ENCODE data around the gene MTHFR. TPM values are rescaled to one million over a fixed set of nuclear protein-coding genes. Genes with fewer than 3 reads are reported as not detected.

Gene MTHFR
- total and polyA plus RNA-seq, 3 experiments from 2014 or later, result 10.0 to 16.3 (median 13.5) TPM

DNA sequence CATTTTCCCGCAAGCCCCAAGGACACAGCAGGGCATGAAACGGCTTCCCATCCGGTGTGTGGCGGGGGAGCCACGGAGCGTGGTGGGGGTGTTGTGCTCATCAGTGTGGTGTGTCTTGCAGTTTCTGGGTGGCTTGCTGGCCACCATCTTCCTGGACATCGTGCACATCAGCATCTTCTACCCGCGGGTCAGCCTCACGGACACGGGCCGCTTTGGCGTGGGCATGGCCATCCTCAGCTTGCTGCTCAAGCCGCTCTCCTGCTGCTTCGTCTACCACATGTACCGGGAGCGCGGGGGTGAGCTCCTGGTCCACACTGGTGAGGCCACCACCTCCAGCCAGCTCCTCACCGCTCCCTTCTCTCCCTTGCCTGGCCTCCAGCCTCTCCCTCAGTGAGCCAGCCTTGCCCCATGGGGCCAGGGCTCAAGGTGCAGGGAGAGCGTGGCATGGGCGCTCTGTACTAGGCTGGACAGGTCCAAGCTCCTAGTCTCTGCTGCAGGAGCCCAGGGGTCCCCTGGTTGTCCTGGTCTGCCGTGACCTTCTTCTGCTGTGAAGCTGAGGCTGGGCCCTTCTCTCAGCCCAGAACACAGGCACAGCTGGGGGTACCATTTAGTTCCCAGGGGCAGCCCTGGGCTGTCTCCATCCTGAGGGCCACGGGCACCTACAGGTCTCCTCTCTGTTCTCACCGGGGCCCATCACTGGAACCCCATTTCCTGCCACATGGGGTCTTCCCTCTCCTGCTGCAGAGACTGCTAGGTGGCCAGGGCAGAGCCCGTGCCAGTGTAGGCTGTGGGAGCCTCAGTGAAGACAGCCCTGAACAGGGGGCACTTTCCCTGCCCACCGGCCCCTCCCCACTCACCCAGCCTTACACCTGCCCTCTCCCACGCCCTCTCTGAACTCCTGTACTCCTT, 57.2 kb downstream of the MTHFR start:
- POLR2A ChIA-PET, result no interaction called here
- Mint-ChIP-seq H3K4me1 (peaks cover 15 to 25% (median 15%) of the 10 kb centered on the region in 3 donors), H3K9me3 (no peaks in the 10 kb centered on the region), H3K27ac (peak overlapping the region in 6 of 8 donors; percentile 36 to 89 (median 69)), H3K27me3 (no peaks in the 10 kb centered on the region), H3K36me3 (peaks cover 8 to 56% (median 8%) of the 10 kb centered on the region in 3 donors), H3K4me3 (peak overlapping the region in 2 of 7 donors; percentile 41 to 54)
- H3K4me3 ChIP-seq (ENCODE audit: low read length), result no peak overlapping the region
- no peaks in the 10 kb centered on the region for H3K9me3 ChIP-seq (ENCODE audit: low read length)
- no peak for DNase-seq
- no peaks in the 10 kb centered on the region for H3K27me3 ChIP-seq (ENCODE audit: insufficient read depth, low read length, poor library complexity, severe bottlenecking)
- peaks cover 8% of the 10 kb centered on the region for H3K4me1 ChIP-seq (ENCODE audit: insufficient read depth, low read length)
- peaks cover 6% of the 10 kb centered on the region for H3K36me3 ChIP-seq (ENCODE audit: insufficient read depth, low read length)
- H3K27ac ChIP-seq (ENCODE audit: low read depth, low read length), result no peak overlapping the region
- CTCF ChIA-PET, result no interaction called here

- ChIA-PET POLR2A (no interaction called here), CTCF (no interaction called here)
- H3K9me3 Mint-ChIP-seq, result no peaks in the 10 kb centered on the region
- Histone ChIP-seq H3K27me3 (ENCODE audit: insufficient read depth, low read length, poor library complexity, severe bottlenecking) (no peaks in the 10 kb centered on the region), H3K9me3 (ENCODE audit: low read length) (no peaks in the 10 kb centered on the region), H3K4me1 (ENCODE audit: insufficient read depth, low read length) (peaks cover 16% of the 10 kb centered on the region), H3K27ac (ENCODE audit: low read depth, low read length) (no peak overlapping the region), H3K36me3 (ENCODE audit: insufficient read depth, low read length) (peaks cover 6% of the 10 kb centered on the region), H3K4me3 (ENCODE audit: low read length) (no peak overlapping the region)
- DNase-seq, result no peak
- H3K4me1 Mint-ChIP-seq, result peaks cover 23 to 29% (median 24%) of the 10 kb centered on the region in 3 donors
- no peaks in the 10 kb centered on the region for H3K27me3 Mint-ChIP-seq
- H3K36me3 Mint-ChIP-seq, result peaks cover 8 to 56% (median 8%) of the 10 kb centered on the region in 3 donors
- H3K27ac Mint-ChIP-seq, result peak overlapping the region in 2 of 8 donors; percentile 15 to 64
- peak overlapping the region in 1 of 7 donors; percentile 72 for H3K4me3 Mint-ChIP-seq
Measured at GRCh38 chr1:11746795-11747487, 58.8 kb downstream of the MTHFR start.

DNA sequence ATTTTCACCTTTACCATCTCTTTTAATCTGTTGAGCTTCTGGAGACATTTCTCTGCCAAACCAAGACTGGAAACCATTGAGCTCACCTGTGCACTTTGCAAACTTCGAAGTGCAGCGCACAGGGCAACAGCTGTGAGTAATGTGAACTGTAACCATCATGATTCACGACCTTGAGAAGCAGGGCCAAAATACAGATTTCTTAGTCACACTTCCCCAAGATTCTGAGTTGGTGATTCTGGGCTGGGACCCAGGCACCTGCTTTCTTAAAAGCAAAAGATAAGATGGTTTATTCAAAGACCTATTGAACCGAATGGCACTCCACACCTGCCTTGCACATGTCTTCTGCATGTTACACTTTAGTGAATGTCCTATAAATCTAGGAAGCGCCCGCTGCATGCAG, 59.7 kb downstream of the MTHFR start:
- peak overlapping the region in 1 of 8 donors; percentile 17 for H3K27ac Mint-ChIP-seq
- H3K9me3 Mint-ChIP-seq, result no peaks in the 10 kb centered on the region
- H3K4me1 Mint-ChIP-seq, result peaks cover 31 to 36% (median 32%) of the 10 kb centered on the region in 3 donors
- no peak overlapping the region for H3K27ac ChIP-seq (ENCODE audit: low read depth, low read length)
- no peak for DNase-seq
- H3K27me3 Mint-ChIP-seq, result no peaks in the 10 kb centered on the region
- POLR2A ChIA-PET, result no interaction called here
- no peaks in the 10 kb centered on the region for H3K27me3 ChIP-seq (ENCODE audit: insufficient read depth, low read length, poor library complexity, severe bottlenecking)
- no peaks in the 10 kb centered on the region for H3K9me3 ChIP-seq (ENCODE audit: low read length)
- peaks cover 24% of the 10 kb centered on the region for H3K4me1 ChIP-seq (ENCODE audit: insufficient read depth, low read length)
- H3K4me3 ChIP-seq (ENCODE audit: low read length), result no peak overlapping the region
- H3K36me3 Mint-ChIP-seq, result peaks cover 8 to 52% (median 8%) of the 10 kb centered on the region in 3 donors
- peaks cover 6% of the 10 kb centered on the region for H3K36me3 ChIP-seq (ENCODE audit: insufficient read depth, low read length)
- H3K4me3 Mint-ChIP-seq, result no peak overlapping the region
- CTCF ChIA-PET, result interaction anchor here (0.7 kb wide), 1 partner anchor 27 kb away, joined by 3 read pairs; no protein-coding TSS in a partner anchor

- no peaks in the 10 kb centered on the region for H3K27me3 ChIP-seq (ENCODE audit: insufficient read depth, low read length, poor library complexity, severe bottlenecking)
- peaks cover 6% of the 10 kb centered on the region for H3K36me3 ChIP-seq (ENCODE audit: insufficient read depth, low read length)
- DNase-seq, result no peak
- peaks cover 42% of the 10 kb centered on the region for H3K4me1 ChIP-seq (ENCODE audit: insufficient read depth, low read length)
- ChIA-PET CTCF (interaction anchor here (2.2 kb wide), 1 partner anchor 94 kb away, joined by 6 read pairs; no protein-coding TSS in a partner anchor), POLR2A (no interaction called here)
- no peaks in the 10 kb centered on the region for H3K27me3 Mint-ChIP-seq
- H3K9me3 ChIP-seq (ENCODE audit: low read length), result no peaks in the 10 kb centered on the region
- H3K4me1 Mint-ChIP-seq, result peaks cover 47 to 53% (median 48%) of the 10 kb centered on the region in 3 donors
- peaks cover 8 to 36% (median 8%) of the 10 kb centered on the region in 3 donors for H3K36me3 Mint-ChIP-seq
- peak overlapping the region in 1 of 7 donors; percentile 27 for H3K4me3 Mint-ChIP-seq
- H3K27ac ChIP-seq (ENCODE audit: low read depth, low read length), result no peak overlapping the region
- H3K9me3 Mint-ChIP-seq, result no peaks in the 10 kb centered on the region
- H3K4me3 ChIP-seq (ENCODE audit: low read length), result no peak overlapping the region
- H3K27ac Mint-ChIP-seq, result peak overlapping the region in 1 of 8 donors; percentile 48
Measured at GRCh38 chr1:11744287-11744686, 61.5 kb downstream of the MTHFR start.

DNA sequence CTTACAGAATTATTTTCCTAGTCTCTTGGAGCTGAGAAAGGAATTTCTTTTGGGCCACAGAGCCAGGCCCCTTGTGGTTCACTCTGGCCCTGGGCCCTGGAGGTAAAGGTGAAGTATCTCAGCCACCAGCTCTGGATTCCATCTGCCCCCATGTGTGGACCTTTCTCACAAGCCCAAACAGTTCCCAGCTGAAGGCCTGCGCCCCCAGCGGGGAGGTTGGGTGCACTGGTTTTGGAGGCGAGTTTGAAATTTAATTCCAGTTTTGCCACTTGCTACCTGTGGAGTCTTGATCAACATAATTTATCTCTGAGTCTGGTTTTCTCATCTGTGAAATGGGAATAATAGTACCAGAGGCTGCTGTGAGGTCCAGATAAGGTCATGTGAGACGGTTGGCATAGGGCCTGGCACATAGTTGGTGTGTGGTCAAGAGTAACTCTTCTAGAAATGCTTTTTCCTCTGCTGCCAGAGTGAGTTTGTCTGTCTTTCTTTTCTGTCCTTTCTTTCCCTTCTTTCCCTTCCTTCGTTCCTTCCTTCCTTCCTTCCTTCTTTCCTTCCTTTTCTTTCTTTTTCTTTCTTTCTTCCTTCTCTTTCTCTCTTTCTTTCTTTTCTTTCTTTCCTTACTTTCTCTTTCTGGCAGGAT, 63.7 kb downstream of the MTHFR start:
- H3K9me3 Mint-ChIP-seq, result no peaks in the 10 kb centered on the region
- H3K4me1 ChIP-seq (ENCODE audit: insufficient read depth, low read length), result peaks cover 54% of the 10 kb centered on the region
- POLR2A ChIA-PET, result no interaction called here
- H3K27me3 Mint-ChIP-seq, result no peaks in the 10 kb centered on the region
- H3K36me3 Mint-ChIP-seq, result peaks cover 5 to 22% (median 8%) of the 10 kb centered on the region in 3 donors
- no peak overlapping the region for H3K4me3 ChIP-seq (ENCODE audit: low read length)
- no peaks in the 10 kb centered on the region for H3K9me3 ChIP-seq (ENCODE audit: low read length)
- peaks cover 64 to 69% (median 64%) of the 10 kb centered on the region in 3 donors for H3K4me1 Mint-ChIP-seq
- DNase-seq, result no peak
- H3K27ac ChIP-seq (ENCODE audit: low read depth, low read length), result no peak overlapping the region
- CTCF ChIA-PET, result interaction anchor here (2.5 kb wide), 1 partner anchor 23 kb away, joined by 8 read pairs; no protein-coding TSS in a partner anchor
- H3K27me3 ChIP-seq (ENCODE audit: insufficient read depth, low read length, poor library complexity, severe bottlenecking), result no peaks in the 10 kb centered on the region
- peaks cover 6% of the 10 kb centered on the region for H3K36me3 ChIP-seq (ENCODE audit: insufficient read depth, low read length)
- peak overlapping the region in 4 of 8 donors; percentile 6 to 70 (median 33) for H3K27ac Mint-ChIP-seq
- peak overlapping the region; percentile 23 to 83 (median 40) for H3K4me3 Mint-ChIP-seq

DNA sequence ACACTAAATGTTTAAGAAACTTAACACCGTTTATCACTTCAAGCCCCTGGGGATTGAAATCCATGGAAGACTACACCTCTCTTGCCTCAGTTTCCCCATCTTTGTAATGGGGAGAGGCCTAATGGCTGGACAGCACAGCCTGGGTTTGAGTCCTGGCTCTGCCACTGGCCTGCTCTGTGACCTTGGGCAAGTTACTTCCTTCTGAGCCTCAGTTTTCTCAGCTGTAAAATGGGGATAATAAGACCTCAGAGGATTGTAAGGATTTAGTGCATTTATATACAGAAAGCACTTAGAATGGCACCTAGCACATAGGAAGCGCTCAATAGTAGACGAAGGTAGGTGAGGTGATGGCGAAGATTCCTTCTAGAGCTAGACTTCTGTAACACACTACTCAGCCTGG, 64.3 kb downstream of the MTHFR start:
- no peak overlapping the region for H3K27ac ChIP-seq (ENCODE audit: low read depth, low read length)

More for the DNA sequence above, 64.3 kb downstream of the MTHFR start:
- no peaks in the 10 kb centered on the region for H3K9me3 Mint-ChIP-seq
- H3K4me1 ChIP-seq (ENCODE audit: insufficient read depth, low read length), result peaks cover 58% of the 10 kb centered on the region
- POLR2A ChIA-PET, result no interaction called here
- DNase-seq, result no peak
- peak overlapping the region; percentile 40 for H3K4me3 ChIP-seq (ENCODE audit: low read length)
- H3K4me3 Mint-ChIP-seq, result peak overlapping the region in 6 of 7 donors; percentile 63 to 83 (median 80)
- peaks cover 65 to 68% (median 65%) of the 10 kb centered on the region in 3 donors for H3K4me1 Mint-ChIP-seq
- no peaks in the 10 kb centered on the region for H3K9me3 ChIP-seq (ENCODE audit: low read length)
- H3K27me3 ChIP-seq (ENCODE audit: insufficient read depth, low read length, poor library complexity, severe bottlenecking), result no peaks in the 10 kb centered on the region
- peak overlapping the region in 3 of 8 donors; percentile 47 to 89 (median 61) for H3K27ac Mint-ChIP-seq
- CTCF ChIA-PET, result interaction anchor here (2.5 kb wide), 1 partner anchor 22 kb away, joined by 8 read pairs; no protein-coding TSS in a partner anchor
- peaks cover under 1 to 17% (median 2%) of the 10 kb centered on the region in 3 donors for H3K36me3 Mint-ChIP-seq
- H3K36me3 ChIP-seq (ENCODE audit: insufficient read depth, low read length), result peaks cover 3% of the 10 kb centered on the region
- H3K27me3 Mint-ChIP-seq, result no peaks in the 10 kb centered on the region

Measured in CD8-positive, alpha-beta memory T cell (primary cell).